ENCODE results near the gene PYROXD2. TPM values are rescaled to one million over a fixed set of nuclear protein-coding genes. Genes with fewer than 3 reads are reported as not detected.

PYROXD2 gene
- total and polyA plus RNA-seq, 2 of the 8 experiments (the other 6 are each of a cell fraction or from before 2014, with no cell fraction given) = 3.2 to 5.4 TPM

- TF ChIP-seq KDM1A (IDR thresholded peaks at IDR 0.05; ENCODE audit: borderline replicate concordance, low read length) = peak; percentile 72; the same call in 1 of the 2 replicates
- no peak for TF ChIP-seq EZH2 (IDR thresholded peaks at IDR 0.05; ENCODE audit: low read depth, low read length, severe bottlenecking)
Observed at GRCh38 chr10:98414932-98415730, at the start of gene PYROXD2 (continued).

Measured in H1 (cell line).